Trophoblast cell (in vitro differentiated cells and primary cell): ENCODE results near the gene AHCYL2.

Experiments used
- DNase-seq, 2 donors: peaks; one replicate each; pipeline ENCODE4 v3.0.0-alpha.2; 2016
- H2AFZ ChIP-seq: 2 replicates; pipeline ENCODE4 v1.6.1; 2013; ENCODE audit warnings: low read length, moderate library complexity, mild to moderate bottlenecking; ENCODE audit not compliant: insufficient read depth, poor library complexity
- H2AK5ac ChIP-seq: 2 replicates; pipeline ENCODE4 v1.6.1; 2013; ENCODE audit warnings: mild to moderate bottlenecking, low read length
- H2BK120ac ChIP-seq: 2 replicates; pipeline ENCODE4 v1.6.1; 2013; ENCODE audit warnings: low read length, mild to moderate bottlenecking, moderate library complexity; ENCODE audit not compliant: insufficient read depth, poor library complexity
- H2BK12ac ChIP-seq: 2 replicates; pipeline ENCODE4 v1.6.1; 2013; ENCODE audit warnings: mild to moderate bottlenecking, low read length, moderate library complexity
- H2BK5ac ChIP-seq: 2 replicates; pipeline ENCODE4 v1.6.1; 2013; ENCODE audit warnings: low read length, low read depth, moderate library complexity, mild to moderate bottlenecking; ENCODE audit not compliant: poor library complexity
- H3K14ac ChIP-seq: 2 replicates; pipeline ENCODE4 v1.6.1; 2013; ENCODE audit warnings: mild to moderate bottlenecking, low read length
- H3K18ac ChIP-seq: 2 replicates; pipeline ENCODE4 v1.6.1; 2013; ENCODE audit warnings: mild to moderate bottlenecking, low read length
- H3K23ac ChIP-seq: 2 replicates; pipeline ENCODE4 v1.6.1; 2013; ENCODE audit warnings: low read length
- H3K27ac ChIP-seq: 2 replicates; pipeline ENCODE4 v1.5.1; 2013; ENCODE audit warnings: low read depth, mild to moderate bottlenecking, inconsistent platforms, low read length, moderate library complexity
- H3K27me3 ChIP-seq: 2 replicates; pipeline ENCODE4 v1.6.1; 2013; ENCODE audit warnings: inconsistent platforms, mild to moderate bottlenecking, low read length, moderate library complexity; ENCODE audit not compliant: insufficient read depth
- H3K36me3 ChIP-seq, 2 experiments: 1 replicate in 1 of 2; 2 replicates in 1 of 2; pipeline ENCODE4 v1.6.1; 2013; ENCODE audit warnings: low read length in 2 of 2, mild to moderate bottlenecking in 2 of 2, moderate library complexity in 1 of 2; ENCODE audit not compliant: insufficient read depth in 2 of 2, control insufficient read depth in 1 of 2
- H3K4ac ChIP-seq: 2 replicates; pipeline ENCODE4 v1.6.1; 2013; ENCODE audit warnings: low read depth, mild to moderate bottlenecking, low read length, moderate library complexity
- H3K4me1 ChIP-seq, 2 experiments: 1 replicate in 1 of 2; 2 replicates in 1 of 2; pipeline ENCODE4 v1.6.1; 2013; ENCODE audit warnings: low read length in 2 of 2, mild to moderate bottlenecking in 2 of 2, moderate library complexity in 1 of 2; ENCODE audit not compliant: insufficient read depth in 2 of 2, control insufficient read depth in 1 of 2
- H3K4me2 ChIP-seq: 2 replicates; pipeline ENCODE4 v1.6.1; 2013; ENCODE audit warnings: inconsistent platforms, mild to moderate bottlenecking, low read length, moderate library complexity
- H3K4me3 ChIP-seq: 2 replicates; pipeline ENCODE4 v1.5.1; 2013; ENCODE audit warnings: mild to moderate bottlenecking, low read depth, low read length, inconsistent platforms
- H3K79me1 ChIP-seq: one replicate; pipeline ENCODE4 v1.6.1; 2013; ENCODE audit warnings: low read length
- H3K79me2 ChIP-seq: 2 replicates; pipeline ENCODE4 v1.6.1; 2013; ENCODE audit warnings: low read length, mild to moderate bottlenecking; ENCODE audit not compliant: control insufficient read depth, insufficient read depth, poor library complexity
- H3K9ac ChIP-seq: 2 replicates; pipeline ENCODE4 v1.6.1; 2013; ENCODE audit warnings: mild to moderate bottlenecking, low read length
- H3K9me3 ChIP-seq: 2 replicates; pipeline ENCODE4 v1.6.1; 2013; ENCODE audit warnings: low read depth, mild to moderate bottlenecking, control low read depth, inconsistent platforms, low read length; ENCODE audit not compliant: insufficient read depth
- H4K12ac ChIP-seq: 2 replicates; pipeline ENCODE4 v1.6.1; 2013; ENCODE audit warnings: low read depth, mild to moderate bottlenecking, low read length, moderate library complexity
- H4K8ac ChIP-seq: 2 replicates; pipeline ENCODE4 v1.6.1; 2013; ENCODE audit warnings: low read depth, mild to moderate bottlenecking, low read length, moderate library complexity
- H4K91ac ChIP-seq: one replicate; pipeline ENCODE4 v1.6.1; 2013; ENCODE audit warnings: low read depth, mild to moderate bottlenecking, low read length, moderate library complexity
- WGBS: extraction: QIAGEN DNeasy Blood & Tissue Kit; methylation state at CpG from one replicate; pipeline ENCODE4 v1.1.7; 2013; ENCODE audit warnings: missing lambda C conversion rate; ENCODE audit not compliant: insufficient read length, insufficient coverage; ENCODE audit errors: extremely low coverage; 5-methylcytosine and 5-hydroxymethylcytosine counted together

The AHCYL2 gene

GRCh38 chr7:129385116-129385515, 160.3 kb downstream of the AHCYL2 start:
- H4K8ac ChIP-seq, result no peak overlapping the region
- H4K91ac ChIP-seq, result no peak overlapping the region
- WGBS, result no CpG with 5 or more reads among the region's 1 CpG
- H4K12ac ChIP-seq, result no peak overlapping the region
- H2AFZ ChIP-seq, result no peak overlapping the region
- no peaks in the 10 kb centered on the region for H3K79me2 ChIP-seq
- no peak overlapping the region for H2BK120ac ChIP-seq
- no peak overlapping the region for H2AK5ac ChIP-seq
- H3K23ac ChIP-seq, result no peak overlapping the region
- no peak overlapping the region for H3K4me3 ChIP-seq
- H3K9ac ChIP-seq, result no peak overlapping the region
- no peak overlapping the region for H3K27ac ChIP-seq
- no peaks in the 10 kb centered on the region for H3K9me3 ChIP-seq
- no peaks in the 10 kb centered on the region for H3K36me3 ChIP-seq
- peak in 1 of 2 donors; percentile 23 for DNase-seq
- H3K27me3 ChIP-seq, result no peaks in the 10 kb centered on the region
- H3K4me1 ChIP-seq, result no peaks in the 10 kb centered on the region
- H3K4me2 ChIP-seq, result no peak overlapping the region
- no peak overlapping the region for H3K4ac ChIP-seq
- H3K79me1 ChIP-seq, result no peaks in the 10 kb centered on the region
- no peak overlapping the region for H3K14ac ChIP-seq
- no peak overlapping the region for H3K18ac ChIP-seq
- H2BK12ac ChIP-seq, result no peak overlapping the region
- no peak overlapping the region for H2BK5ac ChIP-seq

DNA sequence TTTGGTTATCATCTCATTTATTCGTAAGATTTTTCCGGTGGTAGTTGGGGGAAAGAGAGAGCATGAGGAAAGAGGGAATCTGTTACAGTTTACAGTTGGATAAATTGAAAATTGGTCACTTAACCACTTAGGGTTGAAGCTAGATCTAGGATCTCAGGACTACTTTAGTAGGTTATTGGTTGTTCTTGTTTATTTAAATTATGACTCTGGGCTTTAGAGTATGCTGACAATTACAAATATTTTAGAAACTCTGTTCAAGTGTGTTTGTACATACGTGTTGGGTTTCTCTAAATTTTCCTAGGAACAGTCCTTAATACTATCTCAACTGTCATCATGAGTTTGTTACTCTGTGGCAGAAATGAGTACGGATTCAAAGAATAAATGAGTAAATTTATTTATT, 160.8 kb downstream of the AHCYL2 start:
- H3K27me3 ChIP-seq, result no peaks in the 10 kb centered on the region
- H4K91ac ChIP-seq, result no peak overlapping the region
- H2AK5ac ChIP-seq, result no peak overlapping the region
- H3K14ac ChIP-seq, result no peak overlapping the region
- H3K9ac ChIP-seq, result no peak overlapping the region
- no peak overlapping the region for H3K18ac ChIP-seq
- no peaks in the 10 kb centered on the region for H3K36me3 ChIP-seq
- no peak overlapping the region for H3K27ac ChIP-seq
- H2BK120ac ChIP-seq, result no peak overlapping the region
- H3K79me1 ChIP-seq, result no peaks in the 10 kb centered on the region
- no peak overlapping the region for H2BK5ac ChIP-seq
- H4K12ac ChIP-seq, result no peak overlapping the region
- DNase-seq, result no peak
- H3K4ac ChIP-seq, result no peak overlapping the region
- H3K4me2 ChIP-seq, result no peak overlapping the region
- no peak overlapping the region for H3K23ac ChIP-seq
- WGBS, result no CpG with 5 or more reads among the region's 4 CpGs
- H3K4me3 ChIP-seq, result no peak overlapping the region
- no peak overlapping the region for H2BK12ac ChIP-seq
- no peak overlapping the region for H2AFZ ChIP-seq
- no peaks in the 10 kb centered on the region for H3K9me3 ChIP-seq
- no peaks in the 10 kb centered on the region for H3K4me1 ChIP-seq
- no peak overlapping the region for H4K8ac ChIP-seq
- H3K79me2 ChIP-seq, result no peaks in the 10 kb centered on the region

GRCh38 chr7:129386506-129386905, 161.7 kb downstream of the AHCYL2 start:
- Histone ChIP-seq H3K9ac (no peak overlapping the region), H3K4me1 (no peaks in the 10 kb centered on the region), H2BK5ac (no peak overlapping the region), H2BK120ac (no peak overlapping the region), H3K23ac (no peak overlapping the region), H3K14ac (no peak overlapping the region), H3K4me2 (no peak overlapping the region), H4K91ac (no peak overlapping the region), H3K36me3 (no peaks in the 10 kb centered on the region), H4K8ac (no peak overlapping the region), H2AK5ac (no peak overlapping the region), H3K4me3 (no peak overlapping the region), H3K9me3 (no peaks in the 10 kb centered on the region), H3K27ac (no peak overlapping the region), H2BK12ac (no peak overlapping the region), H2AFZ (no peak overlapping the region), H3K79me1 (no peaks in the 10 kb centered on the region), H4K12ac (no peak overlapping the region), H3K27me3 (no peaks in the 10 kb centered on the region), H3K79me2 (no peaks in the 10 kb centered on the region), H3K18ac (no peak overlapping the region), H3K4ac (no peak overlapping the region)
- no peak for DNase-seq

GRCh38 chr7:129387537-129387936, 162.7 kb downstream of the AHCYL2 start:
- H2BK5ac ChIP-seq, result no peak overlapping the region
- no peak overlapping the region for H2AK5ac ChIP-seq
- no peak overlapping the region for H4K8ac ChIP-seq
- H3K18ac ChIP-seq, result no peak overlapping the region
- H2AFZ ChIP-seq, result no peak overlapping the region
- no peak overlapping the region for H2BK120ac ChIP-seq
- no peak overlapping the region for H3K14ac ChIP-seq
- H3K23ac ChIP-seq, result no peak overlapping the region
- no peaks in the 10 kb centered on the region for H3K9me3 ChIP-seq
- no peak overlapping the region for H2BK12ac ChIP-seq
- no peaks in the 10 kb centered on the region for H3K27me3 ChIP-seq
- H3K4me2 ChIP-seq, result no peak overlapping the region
- no peak overlapping the region for H3K9ac ChIP-seq
- WGBS, result no CpG with 5 or more reads among the region's 2 CpGs
- no peak overlapping the region for H4K91ac ChIP-seq
- no peaks in the 10 kb centered on the region for H3K79me2 ChIP-seq
- no peak for DNase-seq
- H3K36me3 ChIP-seq, result no peaks in the 10 kb centered on the region
- no peak overlapping the region for H3K4me3 ChIP-seq
- H3K4me1 ChIP-seq, result no peaks in the 10 kb centered on the region
- H3K4ac ChIP-seq, result no peak overlapping the region
- H3K27ac ChIP-seq, result no peak overlapping the region
- H3K79me1 ChIP-seq, result no peaks in the 10 kb centered on the region
- H4K12ac ChIP-seq, result no peak overlapping the region
